GM21619 (cell line): ENCODE measurements around the gene DYSF.

Experiments used
- ATAC-seq: cut with Tn5 transposase; IDR thresholded peaks from one replicate; pipeline ENCODE4 v1.9.1; 2021; ENCODE audit not compliant: unreplicated experiment

Gene DYSF

DNA sequence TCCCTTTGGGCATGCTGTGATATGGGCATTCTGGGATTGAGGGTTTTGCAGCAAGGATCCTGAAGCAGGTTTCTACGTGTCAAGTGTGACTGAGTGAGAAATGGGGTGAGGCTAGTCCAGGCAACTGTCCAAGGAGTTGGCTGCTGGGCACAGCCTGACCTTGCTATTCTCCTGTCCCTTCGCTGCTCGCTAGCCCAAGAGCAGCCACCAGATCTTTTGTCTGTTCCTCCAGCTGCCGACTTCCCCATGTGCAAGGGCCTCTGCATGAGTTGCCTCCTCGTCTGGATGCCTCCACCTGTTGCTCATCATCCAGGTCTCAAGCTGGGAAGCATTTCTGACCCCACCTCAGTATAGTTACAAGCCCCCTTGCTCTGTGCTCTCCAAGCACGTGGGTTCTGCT is 71.1 kb downstream of the DYSF start:
- no peak for ATAC-seq

DNA sequence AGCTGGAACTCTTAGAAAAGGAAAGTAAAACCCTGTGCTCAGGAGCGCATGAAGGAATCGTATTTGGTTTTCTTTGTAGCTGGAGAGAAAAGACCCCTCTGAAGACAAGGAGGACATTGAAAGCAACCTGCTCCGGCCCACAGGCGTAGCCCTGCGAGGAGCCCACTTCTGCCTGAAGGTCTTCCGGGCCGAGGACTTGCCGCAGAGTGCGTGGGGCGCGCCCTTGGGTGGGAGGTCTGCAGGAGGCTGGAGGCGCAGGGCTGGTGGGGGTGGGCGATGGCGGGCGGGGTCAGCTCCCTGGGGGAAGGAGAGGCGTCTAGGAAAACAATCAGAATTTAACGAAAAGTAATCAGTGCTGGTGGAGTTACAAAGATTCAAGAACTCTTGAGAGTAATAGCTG is 72.8 kb downstream of the DYSF start:
- ATAC-seq, result no peak

DNA sequence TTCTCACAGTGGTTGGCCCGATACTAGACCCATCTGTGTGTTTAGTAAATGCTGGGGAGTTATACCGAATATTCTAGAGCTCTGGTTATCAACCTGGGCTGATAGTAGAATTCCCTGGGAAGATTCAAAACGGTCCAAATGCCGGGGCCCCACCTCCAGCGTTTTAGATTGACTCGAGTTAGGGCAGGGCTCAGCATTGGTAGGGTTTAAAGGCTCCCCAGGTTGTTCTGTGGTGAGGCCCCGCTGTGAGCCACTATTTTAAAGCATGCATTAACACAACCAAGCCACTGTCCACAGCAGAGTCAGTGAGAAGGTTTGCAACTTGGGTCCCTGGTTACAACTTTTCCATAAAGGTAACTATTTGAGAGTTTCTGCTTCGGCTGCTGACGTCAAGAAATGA is 73.6 kb downstream of the DYSF start:
- no peak for ATAC-seq

DNA sequence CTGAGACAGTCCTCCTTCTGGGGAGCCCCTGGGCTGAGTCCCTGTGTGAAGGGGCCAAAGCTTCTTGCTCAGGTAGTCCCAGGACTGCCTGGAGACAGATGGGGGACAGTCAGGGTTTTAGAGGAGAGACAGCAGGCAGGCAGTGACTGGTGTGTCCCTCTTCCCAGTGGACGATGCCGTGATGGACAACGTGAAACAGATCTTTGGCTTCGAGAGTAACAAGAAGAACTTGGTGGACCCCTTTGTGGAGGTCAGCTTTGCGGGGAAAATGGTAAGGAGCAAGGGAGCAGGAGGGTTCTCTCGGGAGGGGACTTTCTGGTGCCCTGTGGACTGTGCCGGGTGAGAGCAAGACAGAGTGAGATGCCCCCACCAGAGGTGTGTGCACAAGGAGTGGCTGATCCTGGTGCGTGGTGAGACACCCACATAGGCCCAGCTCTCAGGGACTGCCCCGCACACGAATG is 74.8 kb downstream of the DYSF start:
- ATAC-seq, result no peak

DNA sequence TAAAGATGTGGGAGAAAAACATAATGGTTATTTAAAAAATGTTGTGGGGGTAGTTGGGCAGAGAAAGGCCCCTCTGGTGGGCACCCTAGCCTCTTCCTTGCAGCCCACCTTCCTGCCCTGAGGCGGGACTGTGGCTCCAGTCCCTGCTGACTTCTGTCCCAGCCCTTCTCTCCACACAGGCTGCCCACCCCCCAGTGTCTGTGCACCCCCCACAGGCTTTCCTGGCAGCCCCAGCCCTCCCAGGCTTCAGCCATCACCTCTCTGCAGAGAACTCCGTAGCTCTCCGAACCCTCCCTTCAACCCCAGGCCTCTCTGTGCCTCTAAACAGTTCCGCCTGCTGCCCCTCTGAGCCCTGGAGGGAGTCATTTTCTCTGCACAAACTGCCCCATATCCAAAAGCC is 75.4 kb downstream of the DYSF start:
- ATAC-seq, result no peak

DNA sequence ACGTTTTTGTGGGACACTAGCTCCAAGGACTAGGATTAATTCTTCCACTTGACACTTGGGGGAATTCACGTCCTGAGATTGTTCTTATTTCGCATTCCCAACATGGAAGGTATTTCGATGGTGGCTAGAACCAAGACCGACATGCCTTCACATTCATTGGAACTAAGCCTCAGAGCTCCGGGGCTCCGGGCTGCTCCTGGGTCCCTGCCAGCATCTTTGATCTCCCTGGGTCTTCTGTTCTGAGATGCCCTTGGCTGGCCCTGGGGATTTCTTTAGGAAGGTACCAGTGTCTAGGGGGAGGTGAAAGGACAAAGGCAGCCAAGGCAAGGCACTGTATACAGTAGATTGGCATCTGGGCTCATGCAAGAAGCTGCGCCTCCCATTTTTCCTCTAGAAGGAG is 76.8 kb downstream of the DYSF start:
- no peak for ATAC-seq

DNA sequence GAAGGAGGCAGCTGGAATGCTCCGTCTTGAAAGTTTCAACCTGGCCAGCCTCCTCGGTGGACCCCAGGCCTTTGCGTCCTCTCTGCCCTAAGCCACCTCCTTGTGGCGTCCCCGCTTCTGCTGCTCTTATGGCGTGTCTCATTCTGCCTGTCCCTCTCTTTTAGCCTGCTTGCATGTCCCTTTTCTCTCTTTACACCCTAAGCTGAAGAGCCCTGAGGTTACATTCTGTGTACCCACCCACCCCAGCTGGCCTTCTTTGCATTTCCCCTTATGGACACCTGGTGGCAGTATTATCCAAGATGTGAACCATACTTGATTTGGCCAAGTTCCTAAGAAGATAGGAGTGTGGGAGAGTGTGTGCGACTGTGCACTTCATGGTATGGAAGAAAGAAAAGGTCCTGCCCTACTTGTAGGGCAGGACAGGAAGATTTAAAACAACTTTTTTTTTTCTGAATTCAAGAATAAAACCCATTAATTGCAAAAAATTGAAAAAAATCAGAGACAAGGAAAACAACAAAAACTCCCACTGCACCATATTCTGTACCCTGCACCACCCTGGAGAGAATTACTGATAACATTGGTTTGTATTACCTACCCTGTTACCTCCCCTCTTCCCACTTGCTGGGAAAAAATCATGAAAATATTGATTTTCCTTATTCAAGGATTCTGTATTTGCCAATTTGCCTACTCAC is 77.4 kb downstream of the DYSF start:
- no peak for ATAC-seq

DNA sequence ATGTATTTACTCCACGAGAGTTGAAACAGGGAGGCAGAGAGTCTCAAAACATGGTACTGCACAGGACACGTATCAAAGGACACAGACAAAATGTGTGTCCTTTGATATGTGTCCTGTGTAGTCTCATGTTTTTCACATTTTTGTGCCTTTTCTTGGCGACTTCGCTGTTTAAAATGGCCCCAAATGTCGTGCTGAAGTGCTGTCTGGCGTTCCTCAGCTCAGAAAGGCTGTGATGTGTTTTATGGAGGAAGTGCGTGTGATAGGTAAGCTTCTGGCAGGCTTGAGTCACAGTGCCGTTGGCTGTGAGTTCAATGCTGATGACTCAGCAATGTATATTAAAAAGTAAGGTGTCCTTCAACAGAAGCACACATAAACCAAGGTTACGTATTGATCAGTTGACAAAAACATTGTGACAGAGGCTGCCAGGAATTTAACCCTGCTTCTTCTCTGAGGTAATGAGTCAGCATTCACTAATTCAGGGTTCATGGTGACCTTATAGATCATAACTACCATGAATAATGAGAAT is 78.2 kb downstream of the DYSF start:
- no peak for ATAC-seq

DNA sequence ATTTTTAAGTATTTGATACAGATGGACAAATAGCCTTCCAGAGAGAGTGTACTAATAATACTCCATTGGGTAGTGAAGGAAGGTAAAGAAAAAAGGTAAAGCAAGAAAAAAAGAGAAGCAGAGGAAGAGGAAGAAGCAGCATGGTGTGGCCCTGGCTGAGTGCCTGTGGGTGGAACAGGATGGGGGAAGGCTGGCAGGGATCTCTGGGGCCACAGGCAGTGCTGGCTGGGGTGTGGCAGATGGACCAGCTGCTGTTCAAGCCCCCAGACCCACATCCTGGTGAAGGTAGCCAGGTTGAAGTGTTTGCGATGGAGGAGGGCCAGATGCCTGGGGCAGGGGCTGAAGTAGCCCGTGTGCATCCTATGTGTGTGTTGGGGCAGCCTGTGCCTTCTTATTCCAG is 79.0 kb downstream of the DYSF start:
- ATAC-seq, result no peak

DNA sequence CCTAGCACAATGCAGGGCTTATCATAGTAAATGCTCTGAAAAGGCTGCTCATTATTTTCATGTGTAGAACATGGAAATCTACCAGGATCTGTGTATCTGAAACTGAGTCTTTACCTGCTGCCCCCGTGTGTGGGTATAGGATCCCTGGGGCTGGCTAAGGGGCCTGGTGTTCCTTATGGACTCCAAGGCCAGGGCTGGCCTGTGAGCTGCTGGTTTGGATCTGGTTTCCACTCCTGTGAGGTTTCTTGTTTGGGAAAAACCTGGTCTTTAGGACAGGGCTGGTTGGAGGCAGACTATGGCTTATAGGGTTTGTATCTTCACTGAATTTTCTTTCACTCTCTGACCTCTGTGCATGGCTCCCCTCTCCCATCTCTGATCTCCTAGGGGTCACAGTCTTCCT is 80.8 kb downstream of the DYSF start:
- no peak for ATAC-seq

DNA sequence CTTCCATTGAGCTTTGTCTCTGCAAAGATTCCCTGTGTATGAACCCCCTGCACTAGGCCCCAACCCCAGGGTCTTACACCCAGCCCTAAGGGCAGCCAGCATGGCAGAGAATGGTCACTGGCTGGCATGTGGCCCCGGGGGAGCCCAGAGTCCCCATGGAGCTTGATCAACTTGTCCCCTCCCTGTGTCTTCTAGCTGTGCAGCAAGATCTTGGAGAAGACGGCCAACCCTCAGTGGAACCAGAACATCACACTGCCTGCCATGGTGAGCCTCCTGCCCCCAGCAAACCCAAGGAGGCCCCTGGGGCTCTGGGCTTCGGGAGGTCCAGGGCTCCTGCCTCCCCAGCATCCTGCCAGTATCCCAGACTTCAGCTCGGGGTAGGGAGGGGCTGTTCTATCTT is 81.5 kb downstream of the DYSF start:
- no peak for ATAC-seq

DNA sequence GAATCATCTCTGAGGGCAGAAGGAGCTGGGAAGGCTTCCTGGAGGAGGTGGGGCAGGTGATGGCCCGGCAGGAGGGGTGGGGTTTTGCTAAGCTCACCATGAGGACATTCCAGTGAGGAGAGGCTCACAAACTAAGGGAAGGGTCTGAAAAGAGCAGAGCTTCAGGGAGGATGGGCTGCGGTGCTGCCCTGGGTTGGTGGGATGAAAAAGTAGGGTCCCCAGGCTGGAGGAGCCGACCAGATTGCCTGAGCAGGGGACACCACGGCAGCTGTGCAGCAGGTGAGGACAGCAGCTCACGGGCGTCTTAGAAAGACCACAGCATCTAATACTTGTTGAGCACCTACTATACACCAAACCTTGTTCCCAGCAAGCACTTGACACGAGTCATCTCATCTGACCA is 82.2 kb downstream of the DYSF start:
- no peak for ATAC-seq

DNA sequence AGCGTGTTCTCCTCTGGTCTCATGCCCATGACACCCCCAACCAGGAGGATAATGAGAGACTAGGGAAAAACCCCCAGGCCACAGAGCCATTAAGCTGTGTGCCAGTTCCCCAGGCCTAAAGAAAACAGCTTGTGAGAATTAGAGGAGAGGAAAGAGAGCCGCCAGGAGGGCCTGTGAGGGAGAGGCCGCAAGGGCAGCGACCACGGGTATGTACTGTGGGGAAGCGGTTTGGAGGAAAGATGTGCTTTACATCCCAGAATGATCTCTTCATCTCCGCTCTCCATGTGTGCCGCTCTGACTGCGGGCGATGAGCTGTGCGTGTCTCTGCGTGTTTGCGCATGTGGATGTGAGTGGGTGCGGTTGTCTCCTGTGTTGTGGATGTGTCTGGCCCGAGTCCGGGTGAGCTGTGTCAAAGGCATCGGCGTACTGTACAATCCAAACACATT is 82.9 kb downstream of the DYSF start:
- no peak for ATAC-seq

DNA sequence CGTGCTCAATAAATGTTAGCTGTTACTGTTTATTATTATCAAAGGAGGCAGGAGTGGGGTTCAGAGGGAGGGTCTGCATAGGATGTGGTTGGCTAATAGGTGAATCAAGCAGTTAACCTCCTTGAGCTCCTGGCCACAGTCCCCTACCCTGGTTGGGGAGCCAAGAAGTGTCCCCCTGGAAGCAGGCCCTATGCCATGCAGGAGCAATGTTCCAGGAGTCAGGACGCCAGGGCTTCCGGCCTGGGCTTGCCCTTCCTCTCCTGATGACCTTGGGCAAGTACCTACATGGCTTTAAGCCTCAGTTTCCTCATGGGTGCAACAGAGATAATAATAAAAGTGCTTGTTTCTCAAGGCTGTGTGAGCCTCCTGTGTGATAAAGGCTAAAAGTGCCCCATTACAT is 84.9 kb downstream of the DYSF start:
- no peak for ATAC-seq

DNA sequence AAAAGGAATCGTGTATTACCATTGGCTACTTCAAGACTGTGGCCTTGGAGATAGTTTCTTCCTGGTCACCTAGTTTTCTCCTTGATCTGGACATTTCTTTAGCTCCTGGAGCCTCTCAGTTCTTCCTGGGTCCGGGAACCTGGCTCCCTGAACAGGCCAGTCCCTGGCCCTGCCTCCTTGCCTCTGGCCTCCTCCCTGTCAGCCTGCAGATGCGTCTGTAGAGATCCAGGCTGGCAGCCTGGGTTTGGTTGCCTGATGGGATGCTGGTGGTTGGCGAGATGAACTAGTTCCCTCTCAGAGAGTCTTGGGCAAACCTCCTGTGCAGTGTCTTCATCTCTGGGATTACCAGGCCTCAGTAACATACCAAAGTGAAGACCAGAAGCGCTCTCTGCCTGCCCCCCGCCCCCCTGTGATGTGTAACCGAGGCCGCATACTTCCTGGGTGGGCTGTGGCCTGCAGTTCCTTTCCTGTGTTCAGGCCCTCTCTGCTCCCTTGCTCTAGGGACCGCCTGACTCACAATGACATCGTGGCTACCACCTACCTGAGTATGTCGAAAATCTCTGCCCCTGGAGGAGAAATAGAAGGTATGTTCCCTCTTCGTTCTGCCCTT is 85.4 kb downstream of the DYSF start:
- ATAC-seq, result no peak

DNA sequence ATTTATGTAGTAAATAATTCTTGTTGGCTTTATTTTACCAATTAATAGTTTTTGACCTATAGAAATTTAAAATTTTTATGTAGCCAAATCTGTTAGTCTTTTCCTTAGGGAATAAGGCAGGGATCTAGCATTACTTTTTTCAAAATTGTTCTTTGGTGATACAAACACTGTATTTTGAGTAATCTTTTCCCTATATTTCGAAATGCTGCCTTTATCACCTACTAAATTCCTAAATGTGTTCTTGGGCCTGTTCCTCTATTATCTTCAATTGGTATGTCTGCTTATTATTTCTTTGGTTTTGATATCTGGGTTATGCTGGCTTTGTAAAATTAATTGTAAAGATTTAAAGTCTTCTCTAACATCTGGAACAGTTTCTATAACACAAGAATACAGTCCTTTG is 87.5 kb downstream of the DYSF start:
- no peak for ATAC-seq

DNA sequence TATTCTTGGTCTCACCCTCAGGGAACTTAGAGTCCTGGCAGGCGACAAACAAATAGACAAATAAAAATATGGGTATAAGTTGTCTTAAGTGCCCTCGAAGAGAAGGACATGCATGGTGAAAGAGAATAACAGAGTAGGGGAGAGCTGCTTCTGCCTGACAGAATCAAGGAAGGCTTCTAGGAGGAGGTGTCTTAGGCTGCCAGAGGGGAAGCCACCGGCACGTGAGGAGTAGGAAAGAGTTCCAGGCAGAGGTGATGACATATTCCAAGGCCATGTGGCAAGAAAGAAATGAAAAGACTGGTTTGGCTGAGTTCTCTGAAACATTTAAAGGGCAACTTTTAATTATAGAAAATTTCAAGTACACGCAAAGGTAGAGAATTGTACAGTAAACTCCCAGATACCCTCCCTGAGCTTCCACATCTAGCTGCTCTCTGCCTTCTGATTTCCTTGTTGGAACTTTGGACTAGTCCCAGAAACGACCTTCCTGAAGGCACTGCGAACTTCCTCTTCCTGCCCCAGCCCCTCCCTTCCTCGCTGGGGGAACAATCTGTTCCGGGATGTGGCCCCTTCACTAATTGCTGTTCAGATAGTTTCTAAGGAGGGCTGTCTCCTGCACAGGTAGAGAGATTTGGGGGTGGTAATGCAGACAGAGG is 91.7 kb downstream of the DYSF start:
- ATAC-seq, result no peak

DNA sequence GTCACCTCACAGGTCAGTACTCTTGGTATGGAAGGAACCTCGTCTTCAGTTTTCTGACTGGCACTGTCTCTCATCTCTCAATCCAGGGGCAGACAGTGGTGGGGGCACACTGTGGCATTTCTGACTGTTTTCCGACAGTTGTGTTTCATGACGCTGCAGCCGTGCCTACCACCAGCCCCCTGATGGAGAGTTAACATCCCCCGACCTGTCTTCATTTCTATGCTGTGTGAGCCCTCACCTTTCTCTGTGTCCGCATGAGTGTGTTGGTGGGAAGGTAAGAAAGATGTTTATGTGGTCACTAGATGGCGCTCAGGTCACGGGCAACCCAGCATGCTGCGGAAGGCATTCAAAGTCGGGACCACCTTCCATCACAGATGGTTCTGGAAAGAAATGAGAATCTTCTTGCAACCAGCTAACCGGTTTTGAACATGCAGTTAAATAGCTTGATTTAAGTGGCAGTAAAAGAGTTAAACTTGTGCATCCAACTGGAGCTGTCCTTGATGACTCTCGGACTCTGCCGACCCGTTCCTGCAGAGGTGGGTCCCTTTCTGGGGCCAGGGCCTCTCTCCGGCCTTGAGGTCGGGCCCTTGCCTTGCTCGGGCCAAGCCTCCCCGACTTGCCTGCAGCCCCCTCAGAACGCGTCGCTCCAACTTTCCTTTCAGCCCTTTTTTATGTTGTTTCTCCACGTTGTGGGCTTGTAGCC is 92.4 kb downstream of the DYSF start:
- peak; percentile 70 for ATAC-seq

DNA sequence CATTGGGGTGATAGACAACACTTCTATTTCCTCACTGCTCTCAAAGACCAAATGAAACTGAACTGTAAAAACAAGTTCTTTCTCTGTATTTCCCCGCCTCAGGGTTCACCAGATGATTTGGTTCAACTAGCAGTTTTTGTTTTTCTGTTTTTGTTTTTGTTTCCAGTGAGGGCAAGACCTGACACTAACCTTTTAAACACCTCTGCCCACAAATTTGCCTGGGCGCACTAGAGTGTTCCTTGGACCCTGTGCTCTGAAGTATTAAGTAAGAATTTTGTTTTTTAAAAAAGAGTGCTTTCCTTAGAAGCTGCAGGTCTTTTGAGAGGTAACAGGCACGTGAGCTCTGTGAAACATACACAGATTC is 92.9 kb downstream of the DYSF start:
- no peak for ATAC-seq

DNA sequence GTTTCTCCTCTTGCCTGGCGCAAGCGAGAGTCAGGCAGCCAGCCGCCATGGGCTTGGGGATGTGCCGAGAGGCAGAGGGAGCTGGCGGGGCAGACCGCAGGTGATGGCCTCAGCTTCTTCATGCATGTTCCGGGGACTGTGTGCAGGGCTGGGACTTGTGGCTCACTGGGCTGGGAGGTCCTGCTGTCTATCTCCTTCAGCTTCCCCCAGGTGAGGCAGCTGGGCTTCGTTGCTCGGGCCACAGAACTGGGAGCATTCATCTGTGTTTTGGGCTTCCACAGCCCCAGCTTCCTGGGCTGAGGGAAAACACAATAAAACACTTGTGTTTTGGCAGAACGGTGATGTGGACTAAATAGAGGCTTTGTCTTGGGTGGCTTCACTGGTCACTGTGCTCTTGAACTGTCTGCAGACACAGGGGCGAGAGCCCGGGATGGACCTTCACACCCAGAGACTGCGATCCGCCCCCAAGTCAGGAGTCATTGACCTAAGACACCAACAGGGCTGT is 93.5 kb downstream of the DYSF start:
- ATAC-seq, result no peak

DNA sequence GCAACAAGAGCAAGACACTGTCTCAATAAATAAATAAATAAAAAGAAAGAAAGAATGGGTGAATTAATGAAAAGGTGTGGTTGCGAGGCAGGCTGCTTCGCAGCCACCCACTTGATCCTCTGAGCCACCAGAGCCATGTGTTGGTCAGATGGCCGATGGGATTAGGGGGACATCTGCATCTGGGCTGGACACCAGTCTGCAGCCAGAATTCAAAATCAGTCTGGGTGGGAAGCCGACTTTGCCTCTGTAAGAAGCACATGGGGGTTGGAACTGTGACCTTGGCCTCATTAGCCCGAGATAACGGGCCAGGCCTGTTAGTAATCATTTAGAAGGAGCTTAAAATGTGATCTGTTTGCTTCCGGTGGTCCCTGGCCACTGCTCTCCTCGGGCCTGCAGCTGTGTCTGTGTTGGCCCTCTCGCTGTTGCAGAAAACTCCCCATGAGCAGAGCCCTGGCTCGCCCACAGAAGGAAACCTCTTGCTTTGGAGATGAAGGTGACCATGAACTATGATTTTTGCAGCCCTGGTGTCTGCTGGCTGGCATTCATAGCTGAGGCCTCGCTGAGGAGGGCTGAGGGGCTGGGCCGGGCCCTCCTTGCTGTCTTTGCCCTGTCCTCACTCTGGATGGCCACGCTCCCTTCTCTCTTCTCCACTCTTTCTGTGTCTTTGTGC is 94.4 kb downstream of the DYSF start:
- ATAC-seq, result no peak
